GM18909 (cell line): ENCODE results near the gene HOXC4.
"Not testable (repeated sequence)": the region's sequence is repeated elsewhere in the genome, so short reads cannot be mapped to it uniquely, and the experiment has no call there.

ENCODE experiments used
- ATAC-seq: cut with Tn5 transposase; IDR thresholded peaks from one replicate; pipeline ENCODE4 v1.9.1; 2021; ENCODE audit warnings: mild to moderate bottlenecking; ENCODE audit not compliant: unreplicated experiment, poor library complexity

The HOXC4 gene

GRCh38 chr12:54081053-54081514 lies 27.4 kb downstream of the HOXC4 start:
- ATAC-seq: not testable (repeated sequence)

GRCh38 chr12:54081581-54082396 lies 28.2 kb downstream of the HOXC4 start:
- not testable (repeated sequence) for ATAC-seq

GRCh38 chr12:54082397-54082892 lies 28.8 kb downstream of the HOXC4 start:
- no peak for ATAC-seq

- ATAC-seq: not testable (repeated sequence)
Measured at GRCh38 chr12:54088011-54088410, 34.4 kb downstream of the HOXC4 start.

GRCh38 chr12:54089465-54089864 lies 35.8 kb downstream of the HOXC4 start:
- ATAC-seq: not testable (repeated sequence)

GRCh38 chr12:54090312-54090711 lies 36.7 kb downstream of the HOXC4 start:
- ATAC-seq: not testable (repeated sequence)

- ATAC-seq: not testable (repeated sequence)
Measured at GRCh38 chr12:54092943-54093342, 39.3 kb downstream of the HOXC4 start.

GRCh38 chr12:54095928-54096327 lies 42.3 kb downstream of the HOXC4 start:
- ATAC-seq: not testable (repeated sequence)

GRCh38 chr12:54098644-54099043 lies 45.0 kb downstream of the HOXC4 start:
- not testable (repeated sequence) for ATAC-seq

GRCh38 chr12:54100588-54100987 lies 47.0 kb downstream of the HOXC4 start:
- ATAC-seq: not testable (repeated sequence)

GRCh38 chr12:54102223-54102622 lies 48.6 kb downstream of the HOXC4 start:
- not testable (repeated sequence) for ATAC-seq

- not testable (repeated sequence) for ATAC-seq
Measured at GRCh38 chr12:54103827-54104226, 50.2 kb downstream of the HOXC4 start.
